Activated naive CD8-positive, alpha-beta T cell treated with anti-CD3 and anti-CD28 coated beads, Interleukin-2, amount 50 U/mL, for 24 hours (primary cell): Measurements from ENCODE around the gene CD44.

ENCODE experiments used
- ATAC-seq: fragments of 150-1000 bp; cut with Tn5 transposase; one replicate; pipeline ENCODE4 v1.10.0; 2021
- DNase-seq: peaks from one replicate; pipeline ENCODE4 v3.0.0; 2021
- H3K27ac Mint-ChIP-seq: one replicate; pipeline ENCODE4 v1.8.0; 2021; ENCODE audit warnings: mild to moderate bottlenecking, mixed read lengths
- H3K27me3 Mint-ChIP-seq: one replicate; pipeline ENCODE4 v1.8.0; 2021; ENCODE audit warnings: mixed read lengths
- H3K36me3 Mint-ChIP-seq: one replicate; pipeline ENCODE4 v1.8.0; 2021; ENCODE audit warnings: low read depth, mixed read lengths
- H3K4me1 Mint-ChIP-seq: one replicate; pipeline ENCODE4 v1.8.0; 2021; ENCODE audit warnings: mixed read lengths
- H3K4me3 Mint-ChIP-seq: one replicate; pipeline ENCODE4 v1.8.0; 2021; ENCODE audit warnings: mild to moderate bottlenecking, moderate library complexity, mixed read lengths
- H3K9me3 Mint-ChIP-seq: one replicate; pipeline ENCODE4 v1.8.0; 2021; ENCODE audit warnings: mixed read lengths

Gene CD44

GRCh38 chr11:35153280-35153679 is 14.3 kb downstream of the CD44 start:
- Mint-ChIP-seq H3K4me1 (peaks cover 99% of the 10 kb centered on the region), H3K27ac (peak overlapping the region; percentile 79), H3K4me3 (no peak overlapping the region), H3K9me3 (peaks cover 4% of the 10 kb centered on the region), H3K36me3 (peaks cover 75% of the 10 kb centered on the region), H3K27me3 (no peaks in the 10 kb centered on the region)
- ATAC-seq (peak; percentile 77), DNase-seq (no peak)

- Mint-ChIP-seq H3K27me3 (no peaks in the 10 kb centered on the region), H3K36me3 (peaks cover 67% of the 10 kb centered on the region), H3K27ac (peak overlapping the region; percentile 79), H3K4me3 (no peak overlapping the region), H3K4me1 (peaks cover 99% of the 10 kb centered on the region), H3K9me3 (peaks cover 4% of the 10 kb centered on the region)
- ATAC-seq (no peak), DNase-seq (no peak)
These were observed 16.0 kb downstream of the CD44 start for GRCh38 chr11:35154952-35155351.

GRCh38 chr11:35155677-35156076 is 16.7 kb downstream of the CD44 start:
- Mint-ChIP-seq H3K27me3 (no peaks in the 10 kb centered on the region), H3K36me3 (peaks cover 62% of the 10 kb centered on the region), H3K27ac (peak overlapping the region; percentile 60), H3K4me3 (no peak overlapping the region), H3K9me3 (peaks cover 4% of the 10 kb centered on the region), H3K4me1 (peaks cover 99% of the 10 kb centered on the region)
- ATAC-seq (no peak), DNase-seq (no peak)

- Mint-ChIP-seq H3K4me3 (no peak overlapping the region), H3K27me3 (no peaks in the 10 kb centered on the region), H3K36me3 (peaks cover 65% of the 10 kb centered on the region), H3K4me1 (peaks cover 100% of the 10 kb centered on the region), H3K9me3 (peaks cover 4% of the 10 kb centered on the region), H3K27ac (peak overlapping the region; percentile 97)
- ATAC-seq (no peak), DNase-seq (no peak)
These were observed 19.1 kb downstream of the CD44 start for GRCh38 chr11:35157814-35158700.

GRCh38 chr11:35158701-35159510 is 19.9 kb downstream of the CD44 start:
- Mint-ChIP-seq H3K4me1 (peaks cover 100% of the 10 kb centered on the region), H3K9me3 (peaks cover 4% of the 10 kb centered on the region), H3K27ac (peak overlapping the region; percentile 97), H3K27me3 (no peaks in the 10 kb centered on the region), H3K36me3 (peaks cover 64% of the 10 kb centered on the region), H3K4me3 (peak overlapping the region; percentile 1)
- no peak for ATAC-seq
- no peak for DNase-seq

GRCh38 chr11:35160246-35160824 is 21.4 kb downstream of the CD44 start:
- Mint-ChIP-seq H3K36me3 (peaks cover 53% of the 10 kb centered on the region), H3K4me1 (peaks cover 100% of the 10 kb centered on the region), H3K27me3 (no peaks in the 10 kb centered on the region), H3K9me3 (no peaks in the 10 kb centered on the region), H3K27ac (peak overlapping the region; percentile 97), H3K4me3 (peak overlapping the region; percentile 5)
- ATAC-seq (peak; percentile 50), DNase-seq (no peak)

- ATAC-seq (no peak), DNase-seq (no peak)
- no peaks in the 10 kb centered on the region for H3K27me3 Mint-ChIP-seq
- H3K27ac Mint-ChIP-seq = peak overlapping the region; percentile 97
- H3K36me3 Mint-ChIP-seq = peaks cover 48% of the 10 kb centered on the region
- no peaks in the 10 kb centered on the region for H3K9me3 Mint-ChIP-seq
- no peak overlapping the region for H3K4me3 Mint-ChIP-seq
- H3K4me1 Mint-ChIP-seq = peaks cover 100% of the 10 kb centered on the region
These were observed 22.1 kb downstream of the CD44 start for GRCh38 chr11:35160902-35161597.

GRCh38 chr11:35162745-35163144 is 23.8 kb downstream of the CD44 start:
- Mint-ChIP-seq H3K4me1 (peaks cover 100% of the 10 kb centered on the region), H3K9me3 (no peaks in the 10 kb centered on the region), H3K4me3 (peak overlapping the region; percentile 11), H3K27ac (peak overlapping the region; percentile 97), H3K36me3 (peaks cover 46% of the 10 kb centered on the region), H3K27me3 (no peaks in the 10 kb centered on the region)
- DNase-seq (no peak), ATAC-seq (no peak)

GRCh38 chr11:35163209-35163608 is 24.2 kb downstream of the CD44 start:
- no peak for ATAC-seq
- H3K27ac Mint-ChIP-seq = peak overlapping the region; percentile 97
- H3K36me3 Mint-ChIP-seq = peaks cover 49% of the 10 kb centered on the region
- no peaks in the 10 kb centered on the region for H3K27me3 Mint-ChIP-seq
- no peaks in the 10 kb centered on the region for H3K9me3 Mint-ChIP-seq
- peaks cover 100% of the 10 kb centered on the region for H3K4me1 Mint-ChIP-seq
- no peak overlapping the region for H3K4me3 Mint-ChIP-seq
- no peak for DNase-seq

- peaks cover 52% of the 10 kb centered on the region for H3K36me3 Mint-ChIP-seq
- H3K9me3 Mint-ChIP-seq = no peaks in the 10 kb centered on the region
- H3K4me3 Mint-ChIP-seq = peak overlapping the region; percentile 20
- peaks cover 100% of the 10 kb centered on the region for H3K4me1 Mint-ChIP-seq
- H3K27ac Mint-ChIP-seq = peak overlapping the region; percentile 97
- no peak for ATAC-seq
- no peaks in the 10 kb centered on the region for H3K27me3 Mint-ChIP-seq
- DNase-seq = peak; percentile 50
These were observed 24.9 kb downstream of the CD44 start for GRCh38 chr11:35163702-35164496.

- Mint-ChIP-seq H3K9me3 (no peaks in the 10 kb centered on the region), H3K27me3 (no peaks in the 10 kb centered on the region), H3K36me3 (peaks cover 53% of the 10 kb centered on the region), H3K27ac (peak overlapping the region; percentile 97), H3K4me3 (peak overlapping the region; percentile 73), H3K4me1 (peaks cover 100% of the 10 kb centered on the region)
- no peak for DNase-seq
- no peak for ATAC-seq
These were observed 26.1 kb downstream of the CD44 start for GRCh38 chr11:35165030-35165422.

GRCh38 chr11:35165423-35166368 is 26.7 kb downstream of the CD44 start:
- Mint-ChIP-seq H3K27me3 (no peaks in the 10 kb centered on the region), H3K9me3 (no peaks in the 10 kb centered on the region), H3K36me3 (peaks cover 53% of the 10 kb centered on the region), H3K4me3 (peak overlapping the region; percentile 73), H3K27ac (peak overlapping the region; percentile 97), H3K4me1 (peaks cover 100% of the 10 kb centered on the region)
- DNase-seq (peak; percentile 79), ATAC-seq (peak; percentile 78)
